ENCODE measurements around the gene PAPPA.

Gene PAPPA

DNA sequence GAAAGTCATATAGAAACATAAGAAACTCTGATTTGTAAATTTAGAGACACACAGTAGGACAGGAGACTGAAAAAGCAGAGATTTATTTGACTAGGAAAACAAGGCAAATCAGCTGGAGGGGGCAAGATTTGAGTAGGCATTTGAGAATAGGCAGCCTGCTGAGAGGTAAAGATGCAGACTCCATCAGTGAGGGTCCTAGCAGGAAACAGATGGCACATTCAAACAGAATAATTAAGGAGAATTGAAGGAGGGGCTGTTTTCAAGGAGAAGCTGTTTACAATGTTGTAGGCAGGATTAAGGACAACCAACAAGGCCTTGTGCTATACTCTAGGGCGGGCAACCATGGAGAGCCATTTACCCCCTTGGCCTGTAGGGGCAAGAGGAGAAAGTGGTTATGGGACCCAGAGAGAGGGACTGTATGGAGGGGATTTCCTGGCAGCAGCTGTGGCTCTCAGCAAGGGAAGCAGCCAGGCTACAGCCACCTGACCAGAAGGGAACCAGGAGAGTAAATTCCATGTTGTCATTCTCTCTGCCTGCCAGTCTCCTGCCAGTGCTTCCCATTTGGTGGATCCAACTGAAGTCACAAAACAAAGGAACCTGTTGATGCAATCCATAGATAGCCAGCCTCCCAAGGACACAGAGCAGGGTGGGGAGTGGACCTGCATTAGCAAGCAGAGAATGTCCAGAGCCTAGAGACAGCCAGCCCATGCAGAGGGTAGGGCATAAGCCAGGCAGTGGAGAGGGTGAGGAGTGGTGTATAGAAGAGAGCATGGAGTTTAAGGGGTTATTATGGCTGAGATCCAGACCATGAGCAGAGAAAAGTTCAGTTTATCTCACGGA is 38.2 kb downstream of the PAPPA start:
- TF ChIP-seq ZNF335 (tag by site-specific recombination; conservative IDR thresholded peaks at IDR 0.05) (no peak), ZNF623 (tag by site-specific recombination; IDR thresholded peaks at IDR 0.05) (no peak), ZNF132 (tag by site-specific recombination; IDR thresholded peaks at IDR 0.05; ENCODE audit: borderline replicate concordance) (no peak), ZSCAN23 (tag by site-specific recombination; IDR thresholded peaks at IDR 0.05) (no peak)
- no peak overlapping the region for H3K27ac ChIP-seq (ENCODE audit: extremely low read depth, low read depth, low read length)
- CTCF ChIA-PET: interaction anchor here (0.7 to 1.7 kb wide), 3 partner anchors 12 to 307 kb away, joined by 3 read pairs; no protein-coding TSS in a partner anchor
- H3K4me3 ChIP-seq (ENCODE audit: low read depth, low read length): no peak overlapping the region
- no peaks in the 10 kb centered on the region for H3K36me3 ChIP-seq (ENCODE audit: control insufficient read depth in 2 of 2, insufficient read depth in 1 of 2, low read length in 2 of 2)
- POLR2A ChIA-PET: no interaction called here
- H3K9me3 ChIP-seq (ENCODE audit: control insufficient read depth, insufficient read depth, low read depth, low read length): no peaks in the 10 kb centered on the region
- H3K4me1 ChIP-seq (ENCODE audit: control insufficient read depth, insufficient read depth, low read length): no peaks in the 10 kb centered on the region

DNA sequence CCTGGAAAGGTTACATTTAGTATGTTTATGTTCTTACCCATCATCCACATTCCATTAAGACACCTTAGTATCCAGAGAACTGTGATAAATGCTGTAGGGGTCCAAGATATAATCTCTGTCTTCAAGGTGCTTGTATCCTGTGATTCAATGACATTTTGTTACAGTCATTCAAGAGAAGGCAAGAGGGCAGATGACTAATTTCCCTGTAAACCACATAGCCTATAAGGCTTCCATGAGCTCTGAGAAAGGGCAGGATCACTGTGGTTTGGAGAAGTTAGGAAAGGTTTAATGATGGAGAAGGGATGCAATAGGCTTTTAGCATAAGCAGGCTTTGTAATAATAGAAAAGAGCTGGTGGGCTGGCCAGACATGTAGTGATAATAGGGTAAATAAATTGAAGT is 40.0 kb downstream of the PAPPA start:
- Histone ChIP-seq H3K4me3 (ENCODE audit: low read depth, low read length) (no peak overlapping the region), H3K9me3 (ENCODE audit: control insufficient read depth, insufficient read depth, low read depth, low read length) (no peaks in the 10 kb centered on the region), H3K36me3 (ENCODE audit: control insufficient read depth in 2 of 2, insufficient read depth in 1 of 2, low read length in 2 of 2) (no peaks in the 10 kb centered on the region), H3K4me1 (ENCODE audit: control insufficient read depth, insufficient read depth, low read length) (no peaks in the 10 kb centered on the region), H3K27ac (ENCODE audit: extremely low read depth, low read depth, low read length) (no peak overlapping the region)
- ChIA-PET CTCF (interaction anchor here (1.0 to 1.2 kb wide), 2 partner anchors 44 to 291 kb away, joined by 4 read pairs; no protein-coding TSS in a partner anchor), POLR2A (no interaction called here)
- TF ChIP-seq TRIM28 (IDR thresholded peaks at IDR 0.05; ENCODE audit: borderline replicate concordance, low read length): no peak
- no peak for TF ChIP-seq MEIS1 (CRISPR knock-in tag; IDR thresholded peaks at IDR 0.05; ENCODE audit: borderline replicate concordance)

DNA sequence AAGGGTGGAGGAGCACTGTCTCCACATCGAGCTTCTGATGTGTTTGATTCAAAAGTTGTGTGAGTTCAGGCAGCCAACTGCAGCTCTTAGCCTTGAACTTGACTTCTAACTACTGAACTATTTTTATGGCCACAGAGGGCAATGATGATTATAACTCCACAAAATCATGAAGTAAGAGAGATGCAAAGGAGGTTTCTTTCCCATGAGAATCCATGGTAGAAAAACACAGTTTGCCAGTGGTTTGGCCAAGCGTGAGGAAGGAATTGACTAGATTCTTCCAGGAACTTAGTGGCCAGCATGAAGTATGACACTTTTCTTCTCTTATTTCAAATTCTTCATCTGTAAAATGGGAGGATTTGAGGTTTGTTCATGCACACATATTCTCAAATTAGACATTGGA is 43.2 kb downstream of the PAPPA start:
- H3K9me3 ChIP-seq (ENCODE audit: control insufficient read depth, insufficient read depth, low read depth, low read length): no peaks in the 10 kb centered on the region
- TF ChIP-seq ZNF10 (tag by site-specific recombination; IDR thresholded peaks at IDR 0.05) (no peak), ZNF561 (tag by site-specific recombination; IDR thresholded peaks at IDR 0.05; ENCODE audit: borderline replicate concordance) (no peak), ZXDB (tag by site-specific recombination; IDR thresholded peaks at IDR 0.05) (no peak), ZNF311 (tag by site-specific recombination; IDR thresholded peaks at IDR 0.05; ENCODE audit: borderline replicate concordance) (no peak), ZNF529 (tag by site-specific recombination; IDR thresholded peaks at IDR 0.05; ENCODE audit: insufficient replicate concordance) (no peak), ZNF239 (tag by site-specific recombination; IDR thresholded peaks at IDR 0.05) (no peak), HOXD13 (CRISPR knock-in tag; IDR thresholded peaks at IDR 0.05; ENCODE audit: borderline replicate concordance) (no peak), ZNF785 (tag by site-specific recombination; IDR thresholded peaks at IDR 0.05) (no peak)
- no peak overlapping the region for H3K4me3 ChIP-seq (ENCODE audit: low read depth, low read length)
- no peaks in the 10 kb centered on the region for H3K4me1 ChIP-seq (ENCODE audit: control insufficient read depth, insufficient read depth, low read length)
- ChIA-PET POLR2A (no interaction called here), CTCF (interaction anchor here (0.6 kb wide), 1 partner anchor 32 kb away, joined by 3 read pairs; no protein-coding TSS in a partner anchor)
- H3K36me3 ChIP-seq (ENCODE audit: control insufficient read depth in 2 of 2, insufficient read depth in 1 of 2, low read length in 2 of 2): no peaks in the 10 kb centered on the region
- H3K27ac ChIP-seq (ENCODE audit: extremely low read depth, low read depth, low read length): no peak overlapping the region

DNA sequence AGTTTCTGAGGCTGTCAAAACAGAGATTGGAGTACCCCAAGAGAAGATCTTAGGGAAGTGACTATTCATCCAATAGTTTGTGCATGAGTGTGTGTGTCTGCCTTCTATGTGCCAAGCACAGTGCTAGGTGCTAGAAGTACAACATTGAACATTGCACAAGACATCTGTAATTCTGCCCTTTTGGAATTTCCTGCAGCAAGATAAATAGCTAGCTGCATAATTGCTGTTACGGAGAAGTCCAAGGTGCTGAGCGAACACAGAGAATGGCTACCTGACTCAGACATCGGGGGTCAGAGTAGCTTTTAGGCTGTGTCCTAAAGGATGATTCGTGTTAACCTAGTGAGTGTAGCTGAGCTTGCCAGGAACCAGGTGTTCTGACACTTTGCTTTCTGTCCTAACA is 44.8 kb downstream of the PAPPA start:
- Histone ChIP-seq H3K27ac (ENCODE audit: extremely low read depth, low read depth, low read length) (no peak overlapping the region), H3K4me1 (ENCODE audit: control insufficient read depth, insufficient read depth, low read length) (no peaks in the 10 kb centered on the region), H3K9me3 (ENCODE audit: control insufficient read depth, insufficient read depth, low read depth, low read length) (no peaks in the 10 kb centered on the region), H3K4me3 (ENCODE audit: low read depth, low read length) (no peak overlapping the region), H3K36me3 (ENCODE audit: control insufficient read depth in 2 of 2, insufficient read depth in 1 of 2, low read length in 2 of 2) (no peaks in the 10 kb centered on the region)
- ChIA-PET POLR2A (no interaction called here), CTCF (no interaction called here)
- TF ChIP-seq EGR2 (tag by site-specific recombination; IDR thresholded peaks at IDR 0.05; ENCODE audit: low read depth): no peak
- no peak for TF ChIP-seq GLI4 (tag by site-specific recombination; IDR thresholded peaks at IDR 0.05)
- no peak for TF ChIP-seq ZNF654 (tag by site-specific recombination; IDR thresholded peaks at IDR 0.05; ENCODE audit: low read depth)
- no peak for TF ChIP-seq HOXD13 (CRISPR knock-in tag; IDR thresholded peaks at IDR 0.05; ENCODE audit: borderline replicate concordance)
- TF ChIP-seq ZNF311 (tag by site-specific recombination; IDR thresholded peaks at IDR 0.05; ENCODE audit: borderline replicate concordance): no peak
- TF ChIP-seq YY1 (tag by site-specific recombination; IDR thresholded peaks at IDR 0.05): no peak

Data from HEK293 (cell line).